Liver (tissue), 3 donors: ENCODE results near the gene TMEM233.

ENCODE experiments used
- ATF3 ChIP-seq: IDR thresholded peaks from 2 replicates; pipeline ENCODE4 v1.6.1; 2016; ENCODE audit warnings: antibody characterized with exemption
- CTCF ChIP-seq: fragments of 150-350 bp; IDR thresholded peaks from 2 replicates; pipeline ENCODE4 v1.5.1; 2017; ENCODE audit warnings: improper control_type of control experiment, low read depth, low read length; ENCODE audit not compliant: missing input control
- EGR1 ChIP-seq, 2 donors: IDR thresholded peaks; 2 replicates each; pipeline ENCODE4 v1.6.1; 2016 to 2018; ENCODE audit warnings: antibody characterized with exemption in 2 of 2, low read depth in 2 of 2
- FOXA1 ChIP-seq: IDR thresholded peaks from 2 replicates; pipeline ENCODE4 v1.6.1; 2016; ENCODE audit warnings: antibody characterized with exemption
- GABPA ChIP-seq, 2 donors: IDR thresholded peaks in 1 of 2; conservative IDR thresholded peaks in 1 of 2; 2 replicates each; pipeline ENCODE4 v1.6.1; 2016; ENCODE audit warnings: antibody characterized with exemption in 2 of 2, mild to moderate bottlenecking in 1 of 2, moderate library complexity in 1 of 2
- JUND ChIP-seq, 2 donors: IDR thresholded peaks; 2 replicates each; pipeline ENCODE4 v1.6.1; 2016; ENCODE audit warnings: antibody characterized with exemption in 2 of 2
- RAD21 ChIP-seq, 2 donors: IDR thresholded peaks; 2 replicates each; pipeline ENCODE4 v1.6.1; 2016; ENCODE audit warnings: antibody characterized with exemption in 2 of 2, mild to moderate bottlenecking in 2 of 2
- SP1 ChIP-seq: IDR thresholded peaks from 2 replicates; pipeline ENCODE4 v1.6.1; 2018; ENCODE audit warnings: antibody characterized with exemption, mild to moderate bottlenecking
- TAF1 ChIP-seq: conservative IDR thresholded peaks from 2 replicates; pipeline ENCODE4 v1.6.1; 2016; ENCODE audit warnings: antibody characterized with exemption, mild to moderate bottlenecking
- ZBTB33 ChIP-seq: IDR thresholded peaks from 2 replicates; pipeline ENCODE4 v1.6.1; 2016; ENCODE audit warnings: antibody characterized with exemption
- TF ChIP-seq, protein P1 (sequence below): IDR thresholded peaks from 2 replicates; pipeline ENCODE4 v1.6.1; 2016; ENCODE audit warnings: antibody characterized with exemption
- donor health status: healthy.
- donor health status: healthy.

DNA sequence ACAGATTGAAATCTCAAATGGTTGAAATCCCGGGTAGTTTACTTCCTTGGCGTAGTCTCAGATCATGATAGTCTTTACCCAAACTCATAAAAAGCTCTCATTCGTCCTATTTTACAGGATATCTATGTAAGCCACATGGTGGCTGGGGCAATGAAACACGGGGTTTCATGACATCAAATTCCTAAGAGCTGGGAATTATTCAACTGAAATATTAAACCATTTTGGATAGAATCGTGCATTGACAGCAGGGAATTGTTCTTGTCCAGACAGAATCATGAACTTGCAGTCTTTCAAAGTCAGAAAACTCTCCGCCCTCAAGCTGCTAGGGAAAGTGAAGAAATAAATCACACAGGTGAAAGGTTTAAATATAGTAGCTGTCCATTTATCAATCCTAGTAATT lies 41.2 kb downstream of the TMEM233 start:
- no peak for TF ChIP-seq GABPA (IDR thresholded peaks at IDR 0.05 in 1 of 2, conservative IDR thresholded peaks at IDR 0.05 in 1 of 2)
- no peak for TF ChIP-seq JUND (IDR thresholded peaks at IDR 0.05)
- TF ChIP-seq CTCF: no peak
- TF ChIP-seq, protein P1, sequence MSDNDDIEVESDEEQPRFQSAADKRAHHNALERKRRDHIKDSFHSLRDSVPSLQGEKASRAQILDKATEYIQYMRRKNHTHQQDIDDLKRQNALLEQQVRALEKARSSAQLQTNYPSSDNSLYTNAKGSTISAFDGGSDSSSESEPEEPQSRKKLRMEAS: no peak
- TF ChIP-seq SP1: no peak
- TF ChIP-seq EGR1 (IDR thresholded peaks at IDR 0.05; ENCODE audit: low read depth in 2 of 2): no peak
- TF ChIP-seq TAF1: no peak
- TF ChIP-seq RAD21 (IDR thresholded peaks at IDR 0.05): no peak
- no peak for TF ChIP-seq FOXA1
- TF ChIP-seq ZBTB33: no peak
- no peak for TF ChIP-seq ATF3
